Measurements from ENCODE around the gene PLCL2.

PLCL2 gene

GRCh38 chr3:17047894-17048293, 163.1 kb downstream of the PLCL2 start:
- DNase-seq (ENCODE audit: low spot score), result no peak

- DNase-seq (ENCODE audit: low spot score), result no peak
Observed at GRCh38 chr3:17050071-17050470, 165.3 kb downstream of the PLCL2 start.

- DNase-seq (ENCODE audit: low spot score), result no peak
Observed at GRCh38 chr3:17050506-17050905, 165.8 kb downstream of the PLCL2 start.

GRCh38 chr3:17052363-17052762, 167.6 kb downstream of the PLCL2 start:
- DNase-seq (ENCODE audit: low spot score), result no peak

GRCh38 chr3:17054301-17054981, 169.7 kb downstream of the PLCL2 start:
- no peak for DNase-seq (ENCODE audit: low spot score)

GRCh38 chr3:17054982-17055343, 170.2 kb downstream of the PLCL2 start:
- no peak for DNase-seq (ENCODE audit: low spot score)

GRCh38 chr3:17055374-17056276, 170.9 kb downstream of the PLCL2 start:
- peak; percentile 29 for DNase-seq (ENCODE audit: low spot score)

GRCh38 chr3:17057321-17057720, 172.6 kb downstream of the PLCL2 start:
- DNase-seq (ENCODE audit: low spot score), result no peak

GRCh38 chr3:17059989-17060550, 175.3 kb downstream of the PLCL2 start:
- DNase-seq (ENCODE audit: low spot score), result no peak

GRCh38 chr3:17061005-17061404, 176.2 kb downstream of the PLCL2 start:
- no peak for DNase-seq (ENCODE audit: low spot score)

- DNase-seq (ENCODE audit: low spot score), result no peak
Observed at GRCh38 chr3:17062736-17063135, 178.0 kb downstream of the PLCL2 start.

GRCh38 chr3:17063596-17063995, 178.8 kb downstream of the PLCL2 start:
- DNase-seq (ENCODE audit: low spot score), result no peak

GRCh38 chr3:17065315-17065714, 180.6 kb downstream of the PLCL2 start:
- DNase-seq (ENCODE audit: low spot score), result no peak

GRCh38 chr3:17065881-17066280, 181.1 kb downstream of the PLCL2 start:
- no peak for DNase-seq (ENCODE audit: low spot score)

GRCh38 chr3:17069754-17070153, 185.0 kb downstream of the PLCL2 start:
- no peak for DNase-seq (ENCODE audit: low spot score)

GRCh38 chr3:17070161-17070959, 185.6 kb downstream of the PLCL2 start:
- DNase-seq (ENCODE audit: low spot score), result no peak

GRCh38 chr3:17074559-17074958, 189.8 kb downstream of the PLCL2 start:
- DNase-seq (ENCODE audit: low spot score), result no peak

- DNase-seq (ENCODE audit: low spot score), result no peak
Observed at GRCh38 chr3:17075358-17075757, 190.6 kb downstream of the PLCL2 start.

GRCh38 chr3:17075907-17076306, 191.2 kb downstream of the PLCL2 start:
- no peak for DNase-seq (ENCODE audit: low spot score)

GRCh38 chr3:17076940-17077605, 192.3 kb downstream of the PLCL2 start:
- no peak for DNase-seq (ENCODE audit: low spot score)

- no peak for DNase-seq (ENCODE audit: low spot score)
Observed at GRCh38 chr3:17077606-17078005, 192.9 kb downstream of the PLCL2 start.

Measured in activated CD4-positive, alpha-beta T cell treated with anti-CD3 and anti-CD28 coated beads, Interleukin-2, Interleukin-4, amounts not matched to agents 100 ng/mL and 50 ng/mL, durations not matched to agents 16 hours and 8 hours (primary cell).